K562 (cell line): ENCODE results near the gene PDE6B. TPM values are rescaled to one million over a fixed set of nuclear protein-coding genes. Genes with fewer than 3 reads are reported as not detected.

Source experiments
- ATAC-seq: fragments of 200-7000 bp; cut with Tn5 transposase; 3 replicates; pipeline ENCODE4 v1.9.1; 2020; ENCODE audit warnings: moderate library complexity
- BruUV-seq: library from RNA; stranded (reverse); fragments of 400-500 nt; replicated peaks from 2 replicates; lab custom pipeline; 2021; lab: Mats Ljungman, UMichigan
- CTCF ChIA-PET: fragments of 300-600 bp; formaldehyde crosslinking; extraction: SDS; loops from one replicate; lab custom pipeline; 2021; ENCODE audit warnings: low intra/inter-chr PET ratio; lab: Yijun Ruan, JAX
- POLR2A ChIA-PET: fragments of 300-600, 350-650 bp; sonication (Branson Sonifier 250); formaldehyde crosslinking; extraction: SDS; loops from one replicate; lab custom pipeline; 2021; ENCODE audit warnings: antibody characterized with exemption, inconsistent platforms; lab: Yijun Ruan, JAX
- DNase-seq, 4 experiments: peaks; one replicate each; pipeline versions ENCODE4 v3.0.0 to v3.0.0-alpha.2; 2011 to 2018; ENCODE audit warnings: low spot score in 3 of 4, mixed read lengths in 3 of 4; ENCODE audit errors: extremely low read depth in 1 of 4
- FAIRE-seq: peaks from 2 replicates; lab custom pipeline; 2011; peaks lifted over from hg19 to GRCh38; lab: Jason Lieb, UNC
- H2AFZ ChIP-seq: 2 replicates; pipeline ENCODE4 v1.6.0; 2011; ENCODE audit warnings: low read depth, low read length, control low read depth, inconsistent platforms
- H3K27ac ChIP-seq: fragments of 200-600 bp; 3 replicates; pipeline ENCODE4 v1.8.0; 2011; ENCODE audit warnings: low read depth, mild to moderate bottlenecking, control low read depth, inconsistent platforms, low read length, moderate library complexity, mixed read lengths; ENCODE audit errors: extremely low read depth
- H3K27me3 ChIP-seq, 2 experiments: fragments of 300-600 bp in 1 of 2; 2 replicates in 1 of 2; 3 replicates in 1 of 2; pipeline versions ENCODE4 v1.6.0 to v1.8.0; 2011; ENCODE audit warnings: inconsistent platforms in 2 of 2, low read length in 2 of 2, mild to moderate bottlenecking in 1 of 2, mixed read lengths in 1 of 2, moderate library complexity in 1 of 2; ENCODE audit not compliant: control insufficient read depth in 2 of 2, insufficient read depth in 2 of 2
- H3K36me3 ChIP-seq: fragments of 300-600 bp; 3 replicates; pipeline ENCODE4 v1.8.0; 2011; ENCODE audit warnings: mild to moderate bottlenecking, low read length, inconsistent platforms; ENCODE audit not compliant: control insufficient read depth, insufficient read depth
- H3K4me1 ChIP-seq, 2 experiments: fragments of 200-600 bp in 1 of 2; replicated peaks in 1 of 2; 2 replicates in 1 of 2; 3 replicates in 1 of 2; pipeline versions ENCODE4 v1.5.1 to v1.8.0; 2011; ENCODE audit warnings: inconsistent platforms in 2 of 2, low read length in 2 of 2, mild to moderate bottlenecking in 1 of 2, mixed read lengths in 1 of 2, moderate library complexity in 1 of 2; ENCODE audit not compliant: control insufficient read depth in 2 of 2, insufficient read depth in 2 of 2
- H3K4me2 ChIP-seq: 2 replicates; pipeline ENCODE4 v1.6.1; 2011; ENCODE audit warnings: low read length, control low read depth, inconsistent platforms, mixed read lengths; ENCODE audit not compliant: insufficient read depth
- H3K4me3 ChIP-seq: fragments of 200-600 bp; sonication (generic), shearing (Covaris generic); 2 replicates; pipeline ENCODE4 v1.5.1; 2016; ENCODE audit warnings: control low read depth, inconsistent platforms
- H3K79me2 ChIP-seq: fragments of 200-600 bp; 3 replicates; pipeline ENCODE4 v1.8.0; 2011; ENCODE audit warnings: low read length, inconsistent platforms; ENCODE audit not compliant: control insufficient read depth, insufficient read depth
- H3K9ac ChIP-seq, 2 experiments: 2 replicates each; pipeline versions ENCODE4 v1.6.0 to v1.6.1; 2011; ENCODE audit warnings: low read depth in 2 of 2, low read length in 2 of 2, control low read depth in 1 of 2, inconsistent platforms in 1 of 2, mild to moderate bottlenecking in 1 of 2, mixed read lengths in 1 of 2; ENCODE audit not compliant: insufficient read depth in 1 of 2
- H3K9me1 ChIP-seq: one replicate; pipeline ENCODE4 v1.6.0; 2011; ENCODE audit warnings: inconsistent platforms, mild to moderate bottlenecking, low read length, moderate library complexity; ENCODE audit not compliant: control insufficient read depth, insufficient read depth
- H3K9me3 ChIP-seq: replicated peaks from 2 replicates; pipeline ENCODE4 v1.5.1; 2011; ENCODE audit warnings: low read depth, low read length, inconsistent platforms; ENCODE audit not compliant: control insufficient read depth, insufficient read depth
- H4K20me1 ChIP-seq: replicated peaks from 2 replicates; pipeline ENCODE4 v1.6.1; 2011; ENCODE audit warnings: low read length, inconsistent platforms, mixed read lengths; ENCODE audit not compliant: control insufficient read depth, insufficient read depth
- L3MBTL2 ChIP-seq: fragments of 450-650 bp; IDR thresholded peaks from 2 replicates; pipeline ENCODE4 v1.6.1; 2016; ENCODE audit warnings: mild to moderate bottlenecking, moderate library complexity
- LEF1 ChIP-seq: fragments of 450-650 bp; IDR thresholded peaks from 2 replicates; pipeline ENCODE4 v1.6.1; 2016; ENCODE audit warnings: mild to moderate bottlenecking
- MBD2 ChIP-seq: sonication (generic); IDR thresholded peaks from 2 replicates; pipeline ENCODE4 v1.6.1; 2016; ENCODE audit warnings: low read depth, borderline replicate concordance
- MECOM ChIP-seq: fragments of 250-450 bp; sonication (Bioruptor Pico); IDR thresholded peaks from 2 replicates; pipeline ENCODE4 v1.8.0; 2022; ENCODE audit warnings: inconsistent platforms
- NFE2 ChIP-seq: IDR thresholded peaks from 2 replicates; pipeline ENCODE4 v1.6.1; 2014; ENCODE audit warnings: antibody characterized with exemption, low read depth
- NFRKB ChIP-seq: fragments of 450-650 bp; IDR thresholded peaks from 2 replicates; pipeline ENCODE4 v1.6.1; 2016; ENCODE audit warnings: low read depth
- RBBP5 ChIP-seq: fragments of 200-600 bp; sonication (generic); IDR thresholded peaks from 2 replicates; pipeline ENCODE4 v1.6.1; 2012; ENCODE audit warnings: borderline replicate concordance, mild to moderate bottlenecking, low read length, control low read depth, inconsistent platforms; ENCODE audit not compliant: insufficient read depth, poor library complexity, severe bottlenecking
- REST ChIP-seq, 2 experiments: fragments of 450-650 bp; formaldehyde crosslinking in 1 of 2; IDR thresholded peaks; 2 replicates each; pipeline versions ENCODE4 v1.4.0 to v1.6.1; 2014 to 2020; ENCODE audit warnings: mild to moderate bottlenecking in 2 of 2, borderline replicate concordance in 1 of 2, low read depth in 1 of 2
- RFX1 ChIP-seq: fragments of 450-650 bp; IDR thresholded peaks from 2 replicates; pipeline ENCODE4 v1.6.1; 2016; ENCODE audit warnings: mild to moderate bottlenecking, moderate library complexity
- SAFB ChIP-seq: fragments of 200-400 bp; formaldehyde crosslinking; IDR thresholded peaks from 2 replicates; pipeline ENCODE4 v1.6.1; 2017; ENCODE audit warnings: low read depth, low read length, borderline replicate concordance
- SRSF3 ChIP-seq: fragments of 200-400 bp; formaldehyde crosslinking; IDR thresholded peaks from 2 replicates; pipeline ENCODE4 v1.6.1; 2016; ENCODE audit warnings: mild to moderate bottlenecking, low read length, moderate library complexity; ENCODE audit not compliant: insufficient read depth
- THAP12 ChIP-seq: fragments of 250-450 bp; sonication (Bioruptor Pico); IDR thresholded peaks from 2 replicates; pipeline ENCODE4 v1.9.0; 2021; ENCODE audit warnings: mild to moderate bottlenecking, inconsistent platforms
- WGBS: fragments of 100-300 bp; shearing (Covaris generic); methylation state at CpG from one replicate; pipeline ENCODE4 v1.1.6; 2016; ENCODE audit warnings: low coverage, mixed read lengths; ENCODE audit not compliant: insufficient coverage; ENCODE audit errors: missing lambda C conversion rate; 5-methylcytosine and 5-hydroxymethylcytosine counted together
- in situ Hi-C: fragments of 300-500 bp; cut with MboI; formaldehyde crosslinking; loops from 4 replicates; pipeline ENCODE4 v1.15.0; 2018; ENCODE audit warnings: inconsistent platforms, mixed read lengths
- intact Hi-C: fragments of 100-400 bp; cut with micrococcal nuclease; formaldehyde crosslinking; loops from 2 replicates; pipeline ENCODE4 v1.14.2; 2022
- polyA plus RNA-seq, 8 experiments: library from polyadenylated mRNA; depleted of rRNA in 4 of 8; stranded (reverse) in 5 of 8; unstranded in 3 of 8; fragments of >200 nt; fragmentation: Nextera tagmentation in 2 of 8; fragmentation: Illumina TruSeq in 1 of 8; extraction: Ambion mirVana in 2 of 8; extraction: Trizol in 1 of 8; gene quantifications; 2 replicates each; pipeline versions ENCODE4 v1.2.1 to v1.2.3, GENCODE V29; 2011 to 2014; ENCODE audit warnings: inconsistent platforms in 1 of 8, missing spikeins in 1 of 8
- total RNA-seq, 7 experiments: library from RNA; depleted of rRNA in 6 of 7; stranded (reverse); fragments of >200 nt in 6 of 7; fragmentation: Illumina TruSeq in 2 of 7; extraction: Trizol in 2 of 7; gene quantifications; 2 replicates each; pipeline versions ENCODE4 v1.2.1 to v1.2.3, GENCODE V29; 2011 to 2021; ENCODE audit warnings: low replicate concordance in 1 of 7

PDE6B gene
- total and polyA plus RNA-seq, 9 of the 15 experiments (the other 6 are each of a cell fraction or from before 2014, with no cell fraction given): 0.04 TPM; not detected in 8

GRCh38 chr4:700587-701264 lies 75.4 kb downstream of the PDE6B start:
- Histone ChIP-seq H4K20me1 (no peaks in the 10 kb centered on the region), H3K4me2 (no peak overlapping the region), H3K27ac (no peak overlapping the region), H3K79me2 (peaks cover 1% of the 10 kb centered on the region), H3K4me1 (peaks cover 29 to 58% of the 10 kb centered on the region in 2 experiments; a peak in 4 of 5 replicates), H2AFZ (no peak overlapping the region), H3K4me3 (no peak overlapping the region), H3K9me1 (peaks cover 4% of the 10 kb centered on the region), H3K36me3 (no peaks in the 10 kb centered on the region), H3K9ac (peak overlapping the region in 1 of 2 experiments; percentile 75; a peak in 1 of 4 replicates), H3K9me3 (no peaks in the 10 kb centered on the region), H3K27me3 (no peaks in the 10 kb centered on the region)
- ATAC-seq: no peak
- ChIA-PET POLR2A (interaction anchor here (1.5 to 2.4 kb wide), 2 partner anchors 10 to 11 kb away, joined by 4 to 7 read pairs; no protein-coding TSS in a partner anchor), CTCF (no interaction called here)
- DNase-seq: no peak
- 78% methylated on average over 16 of the region's 16 CpGs for WGBS
- intact Hi-C loops (no loop called here), in situ Hi-C loops (no loop called here)
- no peak for FAIRE-seq
- no TSS peak for BruUV-seq
- TF ChIP-seq MECOM (CRISPR knock-in tag) (no peak), REST (IDR thresholded peaks at IDR 0.05; ENCODE audit: borderline replicate concordance) (peak; percentile 45; the same call in 1 of the 2 replicates), REST (CRISPR knock-in tag; IDR thresholded peaks at IDR 0.05; ENCODE audit: low read depth) (no peak), THAP12 (CRISPR knock-in tag) (no peak), RFX1 (no peak), NFRKB (no peak), L3MBTL2 (0 out of 2 replicates have a peak, but pooled peaks have one; percentile 22), LEF1 (no peak), MBD2 (no peak), NFE2 (no peak), SRSF3 (no peak), SAFB (no peak), RBBP5 (no peak)
